Right forelimb (tissue), 1 donor: ENCODE data around the gene CHPF.

ENCODE experiments used
- DNase-seq: peaks from one replicate; pipeline ENCODE4 v3.0.0-alpha.2; 2018

Gene CHPF

DNA sequence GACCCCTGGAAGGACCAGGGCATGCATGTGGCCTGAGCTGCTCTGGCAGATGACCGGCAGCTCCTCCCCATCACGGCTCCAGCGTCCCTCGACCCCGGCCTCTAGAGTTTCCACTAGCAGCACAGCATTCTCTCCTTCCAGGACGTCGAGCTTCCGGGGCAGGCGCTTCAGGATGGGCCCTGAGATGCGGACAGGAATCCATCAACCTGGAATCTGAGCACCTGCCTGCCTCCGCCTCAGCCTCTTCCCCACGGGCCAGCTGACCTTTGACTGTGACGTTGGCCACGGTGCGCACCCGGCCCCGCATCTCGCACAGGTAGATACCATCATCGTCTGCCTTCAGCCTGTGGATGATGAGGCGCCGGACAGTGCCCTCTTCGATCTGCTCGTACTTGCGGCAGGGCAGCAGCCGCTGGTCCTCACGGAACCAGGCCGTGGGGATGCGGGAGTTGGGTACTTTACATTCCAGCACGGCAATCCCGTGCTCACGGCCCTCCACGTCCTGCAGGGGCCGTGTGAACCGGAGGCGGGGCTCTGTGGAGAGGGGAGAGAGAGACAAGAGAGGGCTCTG lies 24.3 kb upstream of the CHPF start:
- DNase-seq: no peak

DNA sequence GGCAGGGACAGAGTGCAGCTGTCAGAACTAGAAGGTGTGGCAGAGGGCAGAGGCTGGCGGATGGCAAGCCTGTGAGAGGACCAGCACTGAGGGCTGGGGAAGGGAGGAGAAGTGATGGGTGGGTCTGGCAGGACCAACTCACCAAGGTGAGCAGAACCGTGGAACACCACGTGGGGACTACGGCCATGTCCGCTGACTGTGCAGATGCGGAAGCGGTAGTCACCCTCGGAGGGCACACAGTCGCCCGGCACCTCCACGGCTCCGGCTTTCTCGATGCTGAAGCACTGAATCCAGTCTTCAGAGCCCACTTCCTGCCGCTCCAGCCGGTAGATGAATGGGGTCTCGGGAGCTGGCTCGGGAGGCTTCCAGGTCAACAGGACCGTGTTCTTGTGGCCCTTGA lies 23.5 kb upstream of the CHPF start:
- no peak for DNase-seq

DNA sequence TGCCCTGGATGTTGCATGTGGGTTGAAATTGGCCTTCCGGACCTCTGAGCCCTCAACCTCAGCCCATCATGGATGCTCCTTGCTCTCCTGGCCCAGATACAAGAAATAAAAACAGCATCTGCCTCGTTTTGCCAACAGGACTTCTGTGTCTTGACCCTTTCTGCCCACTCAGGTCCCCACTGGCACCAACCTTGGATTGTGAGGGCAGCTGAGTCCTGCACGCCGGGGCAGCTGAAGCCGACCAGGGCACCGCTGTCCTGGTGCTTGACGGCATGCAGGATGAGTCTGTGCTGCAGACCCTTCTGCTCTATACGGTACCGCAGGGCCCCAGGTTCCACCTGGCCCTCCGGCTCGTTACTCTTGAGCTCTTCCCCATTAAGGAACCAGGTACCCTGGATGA lies 23.0 kb upstream of the CHPF start:
- DNase-seq: no peak

DNA sequence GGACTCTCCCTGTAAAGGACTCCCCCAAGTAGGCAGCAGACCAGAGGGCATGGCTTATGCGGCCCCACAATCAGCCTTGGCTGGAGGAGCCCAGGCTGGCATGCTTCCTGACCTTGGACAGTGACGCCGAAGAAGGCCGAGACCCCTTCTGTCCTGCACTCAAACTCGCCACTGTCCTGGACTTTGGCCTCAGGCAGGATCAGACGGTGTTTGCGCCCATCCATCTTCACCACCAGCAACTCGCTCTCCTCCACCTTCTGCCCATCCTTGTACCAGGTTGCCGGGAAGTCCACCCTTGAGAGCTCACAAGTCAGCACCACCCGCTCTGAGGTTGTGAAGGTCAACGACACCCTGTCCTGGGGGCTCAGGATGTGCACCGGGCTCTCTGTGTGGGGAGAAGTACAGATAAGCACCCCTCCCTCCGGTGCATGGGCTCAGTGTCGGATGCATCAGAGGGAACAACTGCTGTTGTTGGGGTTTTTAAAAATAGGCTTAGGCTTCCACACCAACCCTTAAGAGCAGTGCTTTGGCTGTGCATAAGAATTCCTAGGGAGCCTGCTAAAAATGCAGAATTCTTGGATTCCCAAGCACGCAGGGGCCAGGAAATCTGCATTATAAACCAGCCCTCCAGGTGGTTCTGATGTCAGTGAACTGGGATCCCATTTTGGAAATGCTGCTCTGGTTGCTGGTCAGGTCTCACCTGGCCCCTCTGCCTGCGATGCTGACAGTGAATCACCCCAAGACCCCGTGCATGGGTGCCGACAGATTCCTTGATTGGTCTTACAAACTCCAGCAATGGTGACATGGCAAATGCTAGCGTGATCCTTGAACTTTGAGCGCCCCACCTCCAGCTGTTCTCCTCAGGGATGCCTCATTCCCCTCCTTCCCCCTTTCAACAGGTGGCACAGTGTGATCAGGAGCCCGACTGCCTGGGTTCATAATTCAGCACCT lies 21.8 kb upstream of the CHPF start:
- no peak for DNase-seq

DNA sequence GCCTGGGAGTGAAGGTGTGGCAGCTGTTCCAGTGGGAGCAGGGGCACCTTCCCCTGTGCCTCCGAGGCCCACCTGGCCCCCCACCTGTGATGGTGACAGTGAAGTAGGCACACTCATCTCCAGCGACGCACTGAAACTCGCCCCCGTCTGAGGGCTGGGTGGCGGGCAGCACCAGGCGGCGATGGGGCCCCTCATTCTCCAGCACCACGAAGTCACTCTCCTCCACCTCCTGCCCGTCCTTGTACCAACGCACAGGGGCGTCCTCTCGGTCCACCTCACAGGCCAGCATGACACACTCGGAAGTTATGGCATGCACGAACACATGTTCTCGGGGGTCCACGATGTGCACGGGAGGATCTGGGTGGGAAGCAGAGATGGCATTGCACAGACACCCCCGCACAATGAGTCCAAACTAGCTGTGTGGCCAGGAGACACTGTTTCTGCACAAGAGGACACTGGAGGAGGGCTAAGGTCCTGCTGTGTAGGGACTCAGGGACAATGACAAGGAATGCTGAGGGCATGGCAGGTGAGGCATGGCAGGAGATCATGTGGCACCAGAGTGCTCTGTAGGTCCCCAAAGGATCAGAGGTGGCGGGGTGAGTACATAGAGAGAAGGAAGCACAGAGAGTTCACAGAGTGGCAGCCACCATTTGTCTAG lies 19.8 kb upstream of the CHPF start:
- no peak for DNase-seq

DNA sequence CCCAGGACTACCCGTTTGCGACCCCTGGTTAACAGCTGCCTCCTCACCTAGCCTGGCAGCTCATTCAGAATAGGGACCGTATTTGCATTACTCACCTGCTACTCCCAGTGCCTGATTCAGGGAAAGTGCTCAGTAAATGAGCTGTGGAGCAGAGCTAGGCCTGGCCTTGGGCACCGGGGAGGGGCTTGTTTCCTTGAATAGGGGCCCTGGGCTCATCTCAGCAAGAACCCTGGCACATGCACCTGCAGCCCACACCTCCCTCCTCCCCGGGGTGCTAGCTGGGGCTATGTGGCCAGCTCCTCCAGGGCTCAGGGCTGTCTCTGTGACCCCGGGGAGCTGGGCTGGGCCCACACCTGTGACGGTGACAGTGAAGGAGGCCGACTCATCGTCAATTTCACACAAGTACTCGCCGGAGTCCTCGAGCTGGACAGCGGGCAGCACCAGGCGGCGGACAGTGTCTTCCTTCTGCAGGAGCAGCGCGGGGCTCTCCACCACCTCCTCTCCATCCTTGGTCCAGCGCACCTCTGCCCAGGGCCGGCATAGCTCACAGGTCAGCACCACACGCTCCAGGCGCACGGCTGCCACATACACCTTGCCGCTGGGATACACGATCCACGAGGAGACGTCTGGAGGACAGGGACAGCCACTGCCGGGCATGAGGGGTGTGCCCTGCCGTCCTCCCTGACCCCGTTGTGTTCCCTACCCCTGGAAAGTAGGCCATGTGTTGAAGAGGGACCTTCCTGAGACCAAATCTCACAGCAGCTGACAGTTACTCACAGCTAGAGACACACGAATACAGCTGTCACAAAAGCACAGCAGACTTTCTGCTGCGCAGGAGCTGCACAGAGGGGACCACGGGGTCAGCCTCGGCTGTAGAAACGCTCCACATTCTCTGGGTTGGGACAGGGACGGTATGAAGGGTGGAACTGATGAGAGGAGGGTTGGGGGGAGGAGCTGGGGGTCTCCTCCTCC lies 18.7 kb upstream of the CHPF start:
- DNase-seq: no peak

DNA sequence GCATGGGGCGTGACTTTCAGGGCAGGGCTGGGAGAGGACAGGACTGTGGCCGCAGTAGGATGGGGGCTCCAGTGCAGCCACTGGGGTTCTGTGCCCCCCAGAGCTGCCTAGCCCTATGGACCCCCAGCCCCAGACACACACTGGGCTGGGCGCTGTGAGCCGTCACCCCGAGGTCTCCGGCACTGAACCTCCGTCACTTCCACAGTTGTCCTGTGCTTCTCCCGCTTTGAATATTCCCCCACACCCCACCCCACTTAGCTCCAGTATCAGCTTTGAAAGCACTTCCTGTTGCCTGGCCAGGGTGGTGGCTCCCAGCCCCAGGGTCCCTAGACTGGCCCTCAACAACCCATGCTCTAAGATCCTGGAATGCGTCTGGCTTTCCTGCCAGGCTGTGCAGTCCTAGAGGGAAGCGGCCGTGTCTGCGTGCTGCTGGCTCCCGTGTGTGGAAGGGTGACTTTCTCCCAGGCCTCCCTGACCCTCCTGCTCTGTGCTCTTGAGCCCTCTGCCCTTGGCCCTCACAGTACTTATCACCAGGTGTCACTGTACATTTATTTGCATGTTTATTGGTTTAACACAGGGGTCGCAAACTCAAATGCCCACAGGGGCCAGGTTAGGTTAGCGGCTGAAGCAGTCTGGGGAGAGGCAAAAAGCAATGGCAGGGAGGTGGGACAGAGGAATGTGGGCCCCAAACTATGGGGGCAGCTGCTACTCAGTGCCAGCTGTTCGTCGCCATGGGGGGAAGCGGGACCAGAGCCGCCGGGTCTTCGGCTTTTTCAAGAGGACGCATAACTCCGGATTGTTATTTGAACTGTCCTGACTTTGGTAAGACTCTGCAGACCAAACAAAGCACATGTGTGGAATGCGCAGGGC lies 17.8 kb upstream of the CHPF start:
- no peak for DNase-seq

DNA sequence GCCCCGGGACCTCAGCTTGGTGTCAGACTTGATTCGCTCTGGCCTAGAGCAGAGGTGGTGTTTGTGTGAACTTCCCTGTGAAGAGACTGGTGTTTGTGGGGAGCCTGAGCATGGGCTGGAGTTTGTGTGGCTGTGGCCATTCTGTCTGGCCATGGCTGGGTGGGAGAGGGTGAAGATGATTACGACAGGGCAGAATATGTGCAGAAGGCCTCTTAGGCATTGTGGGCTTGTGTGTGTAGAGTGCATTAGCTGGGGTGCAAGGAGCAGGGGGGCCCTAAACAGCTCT lies 17.2 kb upstream of the CHPF start:
- no peak for DNase-seq

DNA sequence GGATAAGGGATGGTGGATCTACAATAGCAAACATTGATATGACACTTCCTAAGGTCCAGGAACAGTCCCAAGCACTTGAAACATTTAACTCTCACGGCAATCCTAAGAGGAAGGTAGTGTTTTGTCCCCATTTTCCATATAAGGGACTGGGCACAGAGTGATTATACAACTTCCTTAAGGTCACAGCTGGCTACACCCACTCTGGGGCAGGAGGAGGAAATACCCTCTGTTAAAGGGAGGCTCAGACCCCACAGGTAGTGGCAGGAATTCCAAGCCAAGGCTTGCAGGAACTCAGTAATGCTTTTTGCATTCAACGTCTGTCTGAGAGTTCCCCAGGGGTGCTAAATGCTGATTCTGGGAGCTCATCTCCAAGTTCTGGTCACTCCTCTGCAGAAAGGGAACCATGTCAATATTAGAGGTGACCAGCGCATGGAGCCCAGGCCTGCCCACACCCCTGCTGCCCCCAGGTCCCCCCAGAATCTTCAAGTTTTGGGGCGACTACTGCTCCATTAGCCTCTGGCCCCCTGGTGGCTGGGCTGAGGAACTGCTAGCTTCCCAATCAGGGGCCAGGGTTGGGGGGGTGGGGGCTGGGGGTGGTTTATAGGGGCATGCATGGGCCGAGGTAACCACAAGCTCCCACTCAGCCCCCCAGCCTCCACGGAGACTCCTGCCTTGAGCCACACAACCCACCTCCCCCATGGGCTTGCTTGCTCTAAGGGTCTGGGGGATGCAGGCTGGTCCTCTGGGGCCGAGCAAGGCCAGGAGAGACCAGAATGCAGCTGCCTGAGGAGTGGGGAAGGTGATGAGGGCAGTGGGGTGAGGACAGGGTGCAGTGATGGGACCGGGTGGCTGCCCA lies 16.7 kb upstream of the CHPF start:
- DNase-seq: no peak

DNA sequence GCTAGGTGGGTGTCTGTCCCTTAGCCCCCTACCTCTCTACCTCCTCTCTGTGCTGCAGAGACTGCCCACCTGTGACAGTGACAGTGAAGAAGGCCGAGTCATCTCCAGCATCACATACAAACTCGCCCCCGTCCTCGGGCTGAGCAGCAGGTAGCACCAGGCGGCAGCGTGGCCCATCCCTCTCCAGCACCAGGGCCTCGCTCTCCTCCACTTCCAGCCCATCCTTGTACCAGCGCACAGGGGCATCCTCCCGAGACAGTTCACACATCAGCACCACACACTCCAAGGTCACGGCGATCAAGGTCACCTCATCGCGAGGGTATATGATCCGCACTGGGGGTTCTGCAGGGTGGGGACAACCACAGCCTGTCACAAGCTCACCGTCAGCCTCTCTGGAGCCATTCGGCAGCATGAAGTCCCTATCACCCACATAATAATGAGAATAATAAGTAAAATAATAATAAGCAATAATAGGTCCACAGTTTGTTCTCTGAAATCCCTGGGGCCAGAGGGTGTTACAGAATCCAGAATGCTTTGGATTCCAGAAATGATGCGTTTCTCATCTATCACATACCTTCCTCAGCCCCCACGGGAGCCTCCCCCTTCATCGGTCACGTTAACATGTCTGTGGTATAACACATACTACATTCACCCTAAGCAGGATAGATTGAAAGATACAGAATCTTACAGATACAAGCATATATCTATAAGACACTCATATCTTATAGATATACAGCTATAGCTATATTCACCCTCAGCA lies 15.7 kb upstream of the CHPF start:
- DNase-seq: no peak

DNA sequence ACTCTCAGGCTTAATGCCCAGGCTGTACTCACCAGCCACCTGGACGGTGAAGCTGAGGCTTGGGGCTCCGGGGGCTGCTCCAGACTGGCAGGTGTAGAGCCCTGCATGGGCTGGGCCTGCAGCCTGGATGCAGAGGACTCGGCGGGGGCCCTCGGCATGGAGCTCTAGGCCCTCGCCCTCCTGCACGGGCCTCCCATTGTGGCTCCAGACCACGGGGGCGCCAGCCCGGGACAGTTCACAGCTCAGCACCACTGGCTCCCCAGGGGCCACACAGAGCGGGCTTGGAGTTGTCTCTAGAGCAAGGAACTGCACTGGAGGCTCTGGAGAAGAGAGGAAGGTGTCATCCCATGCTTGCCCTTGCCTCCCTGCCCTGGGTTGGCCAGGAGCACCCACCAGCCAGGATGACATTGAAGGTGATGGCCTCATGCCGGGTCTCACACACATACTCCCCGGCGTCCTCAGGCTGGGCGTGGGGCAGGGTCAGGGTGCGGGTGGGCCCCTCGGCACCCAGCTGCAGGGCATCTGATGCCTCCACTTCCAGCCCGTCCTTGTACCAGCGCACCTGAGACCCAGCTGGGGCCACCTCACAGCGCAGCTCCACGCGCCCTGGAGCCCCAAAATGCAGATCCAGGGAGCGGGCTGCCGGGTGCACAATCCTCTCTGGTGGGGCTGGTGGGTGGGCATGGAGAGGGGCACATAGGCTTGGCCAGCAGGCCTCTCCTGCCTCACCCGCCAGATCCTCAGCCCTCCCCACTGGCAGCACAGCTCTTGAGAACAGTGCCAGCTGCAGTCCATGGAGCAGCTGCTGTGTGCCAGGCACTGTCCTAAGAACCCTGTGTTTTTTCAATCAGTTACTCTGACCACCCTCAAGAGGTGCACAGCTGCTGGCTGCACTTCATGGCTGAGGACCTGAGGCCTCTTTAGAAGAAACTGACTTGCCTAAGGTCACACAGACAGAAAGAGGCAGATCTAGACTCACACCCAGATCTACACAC lies 14.5 kb upstream of the CHPF start:
- DNase-seq: no peak

DNA sequence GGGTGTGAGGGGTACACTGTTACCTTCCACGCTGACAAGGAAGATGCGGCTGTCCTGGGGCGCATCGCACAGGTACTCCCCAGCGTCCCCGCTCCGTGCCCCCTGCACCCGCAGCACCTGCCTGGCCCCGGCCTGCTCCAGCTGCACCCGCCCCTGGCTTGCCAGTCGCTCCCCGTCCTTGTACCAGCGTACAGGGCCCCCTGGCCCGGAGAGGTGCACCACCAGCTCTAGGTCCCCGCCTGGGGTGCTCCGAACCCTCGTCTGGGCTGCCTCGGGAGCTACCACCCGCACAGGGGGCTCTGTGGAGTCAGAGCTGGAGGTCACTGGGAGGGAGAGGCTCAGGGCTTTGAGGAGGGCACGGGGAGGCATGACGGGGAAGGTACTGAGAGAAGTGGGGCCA lies 13.7 kb upstream of the CHPF start:
- DNase-seq: no peak

DNA sequence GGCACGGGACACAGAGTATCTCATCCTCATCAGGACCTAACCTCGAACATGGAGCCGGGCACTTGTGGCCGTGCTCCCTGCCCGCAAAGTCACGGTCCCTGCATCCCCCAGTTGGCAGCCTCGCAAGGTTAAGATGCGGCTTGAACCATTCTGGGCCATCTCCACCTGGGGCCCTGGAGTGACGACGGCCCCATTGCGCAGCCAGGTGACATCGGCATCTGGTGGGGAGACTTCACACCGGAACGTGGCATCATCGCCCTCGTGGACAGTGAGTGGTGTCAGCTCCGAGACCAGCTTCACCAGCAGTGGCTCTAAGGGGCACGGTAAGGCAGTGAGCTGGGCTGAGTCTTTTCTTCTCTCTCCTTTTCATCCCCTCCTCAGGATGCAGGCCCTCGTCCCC lies 12.8 kb upstream of the CHPF start:
- no peak for DNase-seq

DNA sequence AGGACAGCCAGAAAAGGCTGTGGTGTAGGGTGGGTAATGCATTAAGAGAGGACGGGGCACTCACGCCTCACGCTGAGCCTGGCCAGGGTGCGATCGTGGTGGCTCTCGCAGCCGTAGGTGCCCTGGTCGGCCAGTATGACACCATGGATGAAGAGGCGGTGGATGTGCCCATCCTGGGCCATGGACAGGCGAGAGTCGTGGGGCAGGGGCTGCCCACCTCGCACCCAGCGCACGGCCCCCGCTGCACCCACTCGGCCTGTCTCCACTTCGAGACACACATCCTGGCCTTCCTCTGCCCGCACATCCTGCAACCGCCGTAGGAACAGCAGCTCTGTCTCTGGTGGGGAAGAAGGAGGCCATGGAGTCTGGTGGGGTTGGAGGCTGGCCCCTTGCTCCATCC lies 12.3 kb upstream of the CHPF start:
- no peak for DNase-seq

DNA sequence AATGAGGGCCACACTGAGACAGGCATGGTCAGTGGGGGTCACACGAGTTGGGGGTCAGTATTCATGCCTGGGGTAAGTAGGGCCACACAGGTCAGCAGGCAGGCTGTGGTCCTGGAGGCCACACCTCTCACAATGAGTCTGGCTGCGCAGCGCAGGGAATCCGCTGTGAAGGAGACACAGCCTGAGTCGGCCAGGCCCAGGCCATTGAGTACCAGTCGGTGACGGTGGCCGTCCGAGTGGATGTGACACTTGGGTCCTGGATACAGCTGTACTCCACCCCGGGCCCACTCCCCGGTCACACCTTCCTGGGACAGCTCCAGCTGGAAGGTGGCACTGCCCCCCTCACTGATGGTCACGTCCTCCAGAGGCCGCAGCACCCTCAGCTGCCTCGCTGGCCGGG lies 10.7 kb upstream of the CHPF start:
- DNase-seq: no peak

DNA sequence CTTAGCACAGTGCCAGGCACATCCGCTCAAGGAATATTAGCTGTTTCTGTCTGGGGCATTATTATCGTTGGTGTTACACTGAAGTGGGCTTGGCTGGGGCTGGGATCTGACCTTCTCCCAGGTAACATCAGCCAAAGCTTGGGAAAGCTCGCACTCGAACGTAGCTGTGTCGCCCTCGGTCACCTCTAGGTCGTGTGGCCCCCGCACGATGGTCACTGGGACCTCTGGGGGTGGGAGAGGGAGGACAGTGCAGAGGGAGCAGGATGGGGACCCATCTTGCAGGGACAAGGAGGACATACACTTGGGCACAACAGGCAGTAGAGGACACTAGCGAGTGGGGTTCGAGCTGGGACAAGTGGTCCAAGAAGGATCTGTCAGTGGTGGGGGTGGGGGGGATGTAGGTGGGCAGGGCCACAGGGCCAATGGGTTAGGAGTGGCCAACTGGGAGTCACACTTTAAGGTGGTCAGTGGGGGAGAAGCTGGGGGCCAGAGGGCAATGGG lies 9.9 kb upstream of the CHPF start:
- no peak for DNase-seq

DNA sequence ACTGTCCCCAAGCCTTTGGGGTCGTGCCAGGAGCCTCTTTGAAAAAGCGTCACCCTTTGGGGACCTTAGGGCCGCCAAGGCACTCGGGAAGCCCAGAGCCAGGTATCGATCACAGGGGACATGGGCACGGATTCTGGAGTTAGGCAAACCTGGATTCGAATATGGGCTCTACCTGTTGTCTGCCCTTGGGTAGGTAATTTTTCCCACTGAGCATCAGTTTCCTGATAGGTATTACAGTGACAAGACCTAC lies 9.5 kb upstream of the CHPF start:
- DNase-seq: no peak

DNA sequence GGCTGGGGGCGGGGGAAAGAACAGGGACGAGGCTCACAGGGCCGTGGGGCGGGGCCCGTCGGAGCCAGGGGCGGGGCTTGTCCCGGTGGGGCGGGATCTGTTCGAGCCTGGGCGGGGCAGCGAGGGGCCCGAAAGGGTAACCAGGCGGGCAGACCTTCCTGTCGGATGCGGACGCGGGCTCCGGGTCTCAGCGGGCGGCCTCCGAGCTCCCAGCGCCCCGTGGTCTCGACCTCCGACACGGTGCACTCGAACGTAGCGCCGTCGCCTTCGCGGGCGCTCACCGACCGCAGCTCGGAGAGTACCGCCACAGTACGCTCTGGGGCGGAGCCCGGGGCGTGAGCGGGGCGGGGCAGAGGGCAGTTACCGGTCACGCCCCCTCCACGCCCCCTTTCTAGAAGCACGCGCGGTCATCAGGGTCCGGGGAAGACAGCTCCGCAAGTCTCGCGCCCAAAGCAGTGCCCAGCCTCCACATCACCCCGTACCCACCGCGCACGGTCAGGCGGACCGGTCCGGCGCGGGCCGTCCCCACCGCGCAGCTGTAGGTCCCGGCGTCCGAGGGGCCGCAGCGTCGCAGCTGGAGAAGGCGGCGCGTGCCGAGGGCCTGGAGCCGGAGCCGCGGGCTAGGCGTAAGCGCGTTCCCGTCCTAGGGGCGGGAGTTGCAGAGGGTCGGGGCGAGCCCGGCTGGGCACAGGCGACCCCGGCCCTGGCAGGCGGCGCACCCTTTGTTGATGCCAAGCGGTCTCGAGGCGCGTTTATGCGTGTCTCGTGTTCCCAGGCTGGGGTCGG lies 9.0 kb upstream of the CHPF start:
- peak; percentile 93 for DNase-seq
